Thoracic aorta (tissue), 2 donors: ENCODE results near the gene FBXL19. TPM values are rescaled to one million over a fixed set of nuclear protein-coding genes. Genes with fewer than 3 reads are reported as not detected.

Source experiments
- ATAC-seq: fragments of 150-250 bp; one replicate; pipeline ENCODE4 v1.8.0; 2017; ENCODE audit warnings: low read depth; ENCODE audit not compliant: insufficient number of reproducible peaks, low FRiP score
- DNase-seq: peaks from one replicate; pipeline ENCODE4 v3.0.0-alpha.2; 2020; ENCODE audit warnings: low spot score
- H3K27ac ChIP-seq, 2 donors: fragments of 200-600 bp; sonication (generic); 1 replicate in 1 of 2; 2 replicates in 1 of 2; pipeline ENCODE4 v1.5.1; 2016; ENCODE audit warnings: mild to moderate bottlenecking in 2 of 2, moderate library complexity in 2 of 2
- H3K27me3 ChIP-seq: fragments of 200-600 bp; sonication (generic); replicated peaks from 2 replicates; pipeline ENCODE4 v1.6.0; 2016; ENCODE audit warnings: mild to moderate bottlenecking; ENCODE audit not compliant: insufficient read depth
- H3K36me3 ChIP-seq: fragments of 200-600 bp; sonication (generic); one replicate; pipeline ENCODE4 v1.5.1; 2016
- H3K4me1 ChIP-seq, 2 donors: fragments of 200-600 bp; sonication (generic); 1 replicate in 1 of 2; 2 replicates in 1 of 2; pipeline versions ENCODE4 v1.5.1 to v1.6.0; 2016; ENCODE audit warnings: low read depth in 2 of 2, mild to moderate bottlenecking in 1 of 2; ENCODE audit not compliant: control insufficient read depth in 1 of 2
- H3K4me3 ChIP-seq: fragments of 200-600 bp; sonication (generic); 2 replicates; pipeline ENCODE4 v1.5.1; 2016; ENCODE audit warnings: mild to moderate bottlenecking
- H3K9me3 ChIP-seq: fragments of 200-600 bp; sonication (generic); 2 replicates; pipeline ENCODE4 v1.5.1; 2016
- total RNA-seq, 2 donors: library from RNA; depleted of rRNA; stranded (reverse); fragments of >200 nt; gene quantifications; one replicate each; pipeline versions ENCODE4 v1.1.0 to v1.2.3, GENCODE V29; 2016
- TF ChIP-seq, protein P1 (sequence below): fragments of 200-600 bp; sonication (generic); IDR thresholded peaks from one replicate; pipeline ENCODE4 v1.5.1; 2019; ENCODE audit warnings: antibody characterized with exemption

FBXL19 gene
- total RNA-seq, 2 donors from 2014 or later: 14.5 to 18.7 TPM

DNA sequence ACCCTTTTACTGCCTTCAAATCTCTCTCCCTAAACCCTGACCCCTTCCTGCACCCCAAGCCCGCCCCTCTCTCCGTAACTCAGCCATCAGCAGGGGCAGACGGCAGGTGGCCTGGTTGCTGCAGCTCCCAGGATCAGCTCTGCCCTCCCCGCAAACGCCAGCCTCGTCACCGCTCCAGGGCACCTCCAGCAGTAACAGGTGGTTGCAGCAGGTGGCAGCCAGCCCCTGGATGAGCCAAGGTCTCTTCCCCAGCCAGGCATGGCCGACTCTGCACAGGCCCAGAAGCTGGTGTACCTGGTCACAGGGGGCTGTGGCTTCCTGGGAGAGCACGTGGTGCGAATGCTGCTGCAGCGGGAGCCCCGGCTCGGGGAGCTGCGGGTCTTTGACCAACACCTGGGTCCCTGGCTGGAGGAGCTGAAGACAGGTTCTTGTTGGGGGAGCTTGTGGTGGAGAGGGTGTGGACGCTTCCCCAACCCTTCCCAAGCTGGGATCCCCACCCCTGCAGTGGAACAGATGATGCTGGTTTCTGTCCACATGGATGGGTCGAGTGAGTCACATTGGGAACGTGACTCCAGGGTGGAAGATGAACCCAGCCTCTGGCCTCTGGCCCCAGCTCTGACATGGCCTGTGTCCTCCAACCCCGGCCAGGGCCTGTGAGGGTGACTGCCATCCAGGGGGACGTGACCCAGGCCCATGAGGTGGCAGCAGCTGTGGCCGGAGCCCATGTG is 62.2 kb downstream of the FBXL19 start:
- peak overlapping the region; percentile 60 for H3K4me3 ChIP-seq
- TF ChIP-seq, protein P1, sequence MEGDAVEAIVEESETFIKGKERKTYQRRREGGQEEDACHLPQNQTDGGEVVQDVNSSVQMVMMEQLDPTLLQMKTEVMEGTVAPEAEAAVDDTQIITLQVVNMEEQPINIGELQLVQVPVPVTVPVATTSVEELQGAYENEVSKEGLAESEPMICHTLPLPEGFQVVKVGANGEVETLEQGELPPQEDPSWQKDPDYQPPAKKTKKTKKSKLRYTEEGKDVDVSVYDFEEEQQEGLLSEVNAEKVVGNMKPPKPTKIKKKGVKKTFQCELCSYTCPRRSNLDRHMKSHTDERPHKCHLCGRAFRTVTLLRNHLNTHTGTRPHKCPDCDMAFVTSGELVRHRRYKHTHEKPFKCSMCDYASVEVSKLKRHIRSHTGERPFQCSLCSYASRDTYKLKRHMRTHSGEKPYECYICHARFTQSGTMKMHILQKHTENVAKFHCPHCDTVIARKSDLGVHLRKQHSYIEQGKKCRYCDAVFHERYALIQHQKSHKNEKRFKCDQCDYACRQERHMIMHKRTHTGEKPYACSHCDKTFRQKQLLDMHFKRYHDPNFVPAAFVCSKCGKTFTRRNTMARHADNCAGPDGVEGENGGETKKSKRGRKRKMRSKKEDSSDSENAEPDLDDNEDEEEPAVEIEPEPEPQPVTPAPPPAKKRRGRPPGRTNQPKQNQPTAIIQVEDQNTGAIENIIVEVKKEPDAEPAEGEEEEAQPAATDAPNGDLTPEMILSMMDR: no peak
- DNase-seq (no peak), ATAC-seq (no peak)
- peaks cover 17% of the 10 kb centered on the region for H3K36me3 ChIP-seq
- peaks cover 0 to 10% of the 10 kb centered on the region in 2 donors for H3K4me1 ChIP-seq
- no peak overlapping the region for H3K27ac ChIP-seq
- H3K27me3 ChIP-seq: no peaks in the 10 kb centered on the region
- no peaks in the 10 kb centered on the region for H3K9me3 ChIP-seq

DNA sequence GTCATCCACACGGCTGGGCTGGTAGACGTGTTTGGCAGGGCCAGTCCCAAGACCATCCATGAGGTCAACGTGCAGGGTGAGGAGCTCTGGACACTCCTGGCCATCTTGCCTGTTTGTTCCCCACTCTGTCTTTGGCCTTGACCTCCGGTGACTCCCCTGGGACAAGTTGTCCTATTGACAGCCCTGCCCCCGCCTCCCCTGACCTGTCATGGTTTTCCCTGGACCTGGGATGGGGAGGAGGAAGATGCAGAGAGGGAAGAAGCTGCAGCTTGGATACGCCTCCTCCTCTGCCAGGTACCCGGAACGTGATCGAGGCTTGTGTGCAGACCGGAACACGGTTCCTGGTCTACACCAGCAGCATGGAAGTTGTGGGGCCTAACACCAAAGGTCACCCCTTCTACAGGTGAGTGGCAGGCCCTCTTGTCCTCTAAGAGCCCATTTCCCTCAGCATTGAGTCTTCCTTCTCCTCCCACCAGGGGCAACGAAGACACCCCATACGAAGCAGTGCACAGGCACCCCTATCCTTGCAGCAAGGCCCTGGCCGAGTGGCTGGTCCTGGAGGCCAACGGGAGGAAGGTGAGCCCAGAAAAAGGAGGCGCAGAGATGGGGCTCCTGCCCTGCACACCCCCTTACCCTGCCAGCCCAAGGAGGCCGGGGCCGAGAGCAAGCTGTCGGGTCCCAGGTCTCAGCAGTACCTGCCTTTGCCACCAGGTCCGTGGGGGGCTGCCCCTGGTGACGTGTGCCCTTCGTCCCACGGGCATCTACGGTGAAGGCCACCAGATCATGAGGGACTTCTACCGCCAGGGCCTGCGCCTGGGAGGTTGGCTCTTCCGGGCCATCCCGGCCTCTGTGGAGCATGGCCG is 63.0 kb downstream of the FBXL19 start:
- Histone ChIP-seq H3K36me3 (peaks cover 10% of the 10 kb centered on the region), H3K27me3 (no peaks in the 10 kb centered on the region), H3K4me3 (no peak overlapping the region), H3K27ac (no peak overlapping the region), H3K9me3 (no peaks in the 10 kb centered on the region), H3K4me1 (peaks cover 0 to 10% of the 10 kb centered on the region in 2 donors)
- ATAC-seq: no peak
- no peak for DNase-seq
- TF ChIP-seq, protein P1: no peak

DNA sequence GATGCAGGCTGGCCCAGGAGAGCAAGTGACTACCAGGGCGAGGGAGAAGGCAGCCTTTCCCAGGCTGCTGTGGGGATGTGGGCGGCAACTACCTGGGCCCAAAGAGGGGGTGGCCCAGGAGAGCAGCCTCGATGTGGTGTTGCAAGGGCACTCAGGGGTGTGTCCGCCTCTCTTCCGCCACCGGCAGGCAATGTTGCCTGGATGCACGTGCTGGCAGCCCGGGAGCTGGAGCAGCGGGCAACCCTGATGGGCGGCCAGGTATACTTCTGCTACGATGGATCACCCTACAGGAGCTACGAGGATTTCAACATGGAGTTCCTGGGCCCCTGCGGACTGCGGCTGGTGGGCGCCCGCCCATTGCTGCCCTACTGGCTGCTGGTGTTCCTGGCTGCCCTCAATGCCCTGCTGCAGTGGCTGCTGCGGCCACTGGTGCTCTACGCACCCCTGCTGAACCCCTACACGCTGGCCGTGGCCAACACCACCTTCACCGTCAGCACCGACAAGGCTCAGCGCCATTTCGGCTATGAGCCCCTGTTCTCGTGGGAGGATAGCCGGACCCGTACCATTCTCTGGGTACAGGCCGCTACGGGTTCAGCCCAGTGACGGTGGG is 64.3 kb downstream of the FBXL19 start:
- no peaks in the 10 kb centered on the region for H3K27me3 ChIP-seq
- TF ChIP-seq, protein P1: no peak
- no peak for DNase-seq
- H3K4me3 ChIP-seq: no peak overlapping the region
- H3K4me1 ChIP-seq: peaks cover 0 to 10% of the 10 kb centered on the region in 2 donors
- no peaks in the 10 kb centered on the region for H3K9me3 ChIP-seq
- peaks cover 10% of the 10 kb centered on the region for H3K36me3 ChIP-seq
- no peak overlapping the region for H3K27ac ChIP-seq
- ATAC-seq: no peak

DNA sequence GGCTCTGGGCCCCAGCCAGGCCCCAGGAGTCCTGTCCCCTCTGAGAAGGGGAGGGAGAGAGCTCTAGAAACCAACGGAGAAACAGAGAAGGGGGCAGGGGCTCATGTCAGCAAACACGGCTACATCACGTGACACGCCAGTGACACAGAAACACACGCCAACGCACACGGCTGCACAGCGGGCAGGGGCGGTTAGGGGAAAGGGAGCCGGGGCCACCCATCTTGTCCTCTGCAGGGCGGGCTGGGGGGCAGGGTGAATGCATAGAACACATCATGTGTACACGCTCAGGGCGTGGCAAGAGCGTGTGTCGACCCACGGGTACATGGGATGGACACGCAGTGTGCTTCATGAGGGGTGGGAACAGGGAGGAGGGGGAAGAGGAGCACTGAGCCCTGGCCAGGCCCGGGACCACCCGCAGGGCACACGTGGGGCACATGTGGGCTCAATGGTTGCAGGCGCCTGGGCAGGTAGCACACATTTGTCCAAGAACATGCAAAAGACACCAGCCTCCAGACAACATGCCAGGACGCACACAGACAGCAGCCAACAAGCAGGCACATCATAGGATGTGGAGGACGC is 66.2 kb downstream of the FBXL19 start:
- no peaks in the 10 kb centered on the region for H3K9me3 ChIP-seq
- no peaks in the 10 kb centered on the region for H3K27me3 ChIP-seq
- H3K27ac ChIP-seq: no peak overlapping the region
- ATAC-seq (no peak), DNase-seq (no peak)
- H3K4me1 ChIP-seq: peaks cover 0 to 10% of the 10 kb centered on the region in 2 donors
- H3K36me3 ChIP-seq: peaks cover 2% of the 10 kb centered on the region
- TF ChIP-seq, protein P1: no peak
- no peak overlapping the region for H3K4me3 ChIP-seq
